SK-N-SH (cell line): ENCODE results near the gene NPFFR1.

ENCODE experiments used
- CTCF ChIP-seq: fragments of 200-600 bp; sonication (generic); IDR thresholded peaks from 2 replicates; pipeline ENCODE4 v1.6.1; 2017; ENCODE audit warnings: antibody characterized with exemption, mild to moderate bottlenecking, moderate library complexity
- POLR2AphosphoS5 ChIP-seq: IDR thresholded peaks from 2 replicates; pipeline ENCODE4 v1.6.1; 2012; ENCODE audit warnings: low read depth, low read length
- REST ChIP-seq: IDR thresholded peaks from 2 replicates; pipeline ENCODE4 v1.6.1; 2012; ENCODE audit warnings: mild to moderate bottlenecking, low read depth, low read length, moderate library complexity
- RXRA ChIP-seq: IDR thresholded peaks from 2 replicates; pipeline ENCODE4 v1.4.0; 2012; ENCODE audit warnings: low read depth, mild to moderate bottlenecking, borderline replicate concordance
- USF2 ChIP-seq: fragments of 150-350 bp; IDR thresholded peaks from 2 replicates; pipeline ENCODE4 v1.6.1; 2017; ENCODE audit warnings: antibody characterized with exemption, low read length, low read depth, borderline replicate concordance

GRCh38 chr10:70198696-70199466 is 84.9 kb downstream of the NPFFR1 start:
- TF ChIP-seq POLR2AphosphoS5 = no peak
- no peak for TF ChIP-seq CTCF
- no peak for TF ChIP-seq RXRA
- TF ChIP-seq REST = no peak
- no peak for TF ChIP-seq USF2
